Uterus (tissue), 2 donors: ENCODE measurements around the gene FUCA1.

Experiments
- POLR2A ChIP-seq, 2 donors: fragments of 450-650 bp; IDR thresholded peaks; one replicate each; pipeline ENCODE4 v1.6.1; 2016; ENCODE audit warnings: antibody characterized with exemption in 2 of 2, mild to moderate bottlenecking in 1 of 2, moderate library complexity in 1 of 2
- TF ChIP-seq, protein P1 (sequence below), 4 experiments: fragments of 200-600 bp in 2 of 4; fragments of 450-650 bp in 2 of 4; sonication (generic) in 2 of 4; IDR thresholded peaks; one replicate each; pipeline ENCODE4 v1.5.1; 2016 to 2019; ENCODE audit warnings: antibody characterized with exemption in 4 of 4, mild to moderate bottlenecking in 2 of 4, moderate library complexity in 1 of 4

DNA sequence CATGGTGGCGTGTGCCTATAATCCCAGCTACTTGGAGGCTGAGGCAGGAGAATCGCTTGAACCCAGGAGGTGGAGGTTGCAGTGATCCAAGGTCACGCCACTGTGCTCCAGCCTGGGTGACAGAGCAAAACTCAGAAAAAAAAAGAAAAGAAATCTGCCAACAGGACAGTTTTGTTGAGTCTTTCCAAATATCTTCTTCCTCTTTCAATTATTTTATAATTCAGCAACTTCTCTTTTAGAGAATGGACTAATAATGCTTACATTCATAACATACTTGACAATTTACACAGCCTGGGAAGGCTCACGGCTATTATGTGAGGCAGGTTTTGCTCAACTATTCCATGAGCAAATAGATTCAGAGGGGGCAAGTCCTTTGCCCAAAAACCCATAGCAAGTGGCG, 27.0 kb upstream of the FUCA1 start:
- TF ChIP-seq, protein P1, sequence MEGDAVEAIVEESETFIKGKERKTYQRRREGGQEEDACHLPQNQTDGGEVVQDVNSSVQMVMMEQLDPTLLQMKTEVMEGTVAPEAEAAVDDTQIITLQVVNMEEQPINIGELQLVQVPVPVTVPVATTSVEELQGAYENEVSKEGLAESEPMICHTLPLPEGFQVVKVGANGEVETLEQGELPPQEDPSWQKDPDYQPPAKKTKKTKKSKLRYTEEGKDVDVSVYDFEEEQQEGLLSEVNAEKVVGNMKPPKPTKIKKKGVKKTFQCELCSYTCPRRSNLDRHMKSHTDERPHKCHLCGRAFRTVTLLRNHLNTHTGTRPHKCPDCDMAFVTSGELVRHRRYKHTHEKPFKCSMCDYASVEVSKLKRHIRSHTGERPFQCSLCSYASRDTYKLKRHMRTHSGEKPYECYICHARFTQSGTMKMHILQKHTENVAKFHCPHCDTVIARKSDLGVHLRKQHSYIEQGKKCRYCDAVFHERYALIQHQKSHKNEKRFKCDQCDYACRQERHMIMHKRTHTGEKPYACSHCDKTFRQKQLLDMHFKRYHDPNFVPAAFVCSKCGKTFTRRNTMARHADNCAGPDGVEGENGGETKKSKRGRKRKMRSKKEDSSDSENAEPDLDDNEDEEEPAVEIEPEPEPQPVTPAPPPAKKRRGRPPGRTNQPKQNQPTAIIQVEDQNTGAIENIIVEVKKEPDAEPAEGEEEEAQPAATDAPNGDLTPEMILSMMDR (IDR thresholded peaks at IDR 0.05), result no peak
- no peak for TF ChIP-seq POLR2A (IDR thresholded peaks at IDR 0.05)
